Osteoblast (primary cell): ENCODE results near the gene UTP18. TPM values are rescaled to one million over a fixed set of nuclear protein-coding genes. Genes with fewer than 3 reads are reported as not detected.
A peak's percentile ranks its signal among the peaks of the same experiment; 100 is the strongest.

Experiments
- DNase-seq: peaks from one replicate; pipeline ENCODE4 v3.0.0; 2011; ENCODE audit warnings: low spot score, mixed read lengths; ENCODE audit not compliant: insufficient read length; ENCODE audit errors: missing footprints
- H2AFZ ChIP-seq: 2 replicates; pipeline ENCODE4 v1.6.0; 2011; ENCODE audit warnings: mild to moderate bottlenecking, low read length
- H3K27ac ChIP-seq: 2 replicates; pipeline ENCODE4 v1.5.1; 2011; ENCODE audit warnings: mild to moderate bottlenecking, low read depth, low read length, moderate library complexity
- H3K27me3 ChIP-seq: 2 replicates; pipeline ENCODE4 v1.6.0; 2012; ENCODE audit warnings: mild to moderate bottlenecking, control low read depth, inconsistent platforms, low read length, moderate library complexity; ENCODE audit not compliant: insufficient read depth
- H3K36me3 ChIP-seq: 2 replicates; pipeline ENCODE4 v1.5.1; 2011; ENCODE audit warnings: mild to moderate bottlenecking, low read length, control low read depth, moderate library complexity; ENCODE audit not compliant: insufficient read depth
- H3K4me1 ChIP-seq: 2 replicates; pipeline ENCODE4 v1.5.1; 2011; ENCODE audit warnings: mild to moderate bottlenecking, low read length, control low read depth, moderate library complexity; ENCODE audit not compliant: insufficient read depth
- H3K4me2 ChIP-seq: 2 replicates; pipeline ENCODE4 v1.6.0; 2011; ENCODE audit warnings: mild to moderate bottlenecking, low read length; ENCODE audit not compliant: insufficient read depth
- H3K4me3 ChIP-seq: fragments of 200-600 bp; sonication (generic); 3 replicates; pipeline ENCODE4 v1.5.1; 2012; ENCODE audit warnings: mild to moderate bottlenecking, low read length, inconsistent platforms; ENCODE audit not compliant: insufficient read depth
- H3K79me2 ChIP-seq: 2 replicates; pipeline ENCODE4 v1.6.0; 2012; ENCODE audit warnings: mild to moderate bottlenecking, low read length, control low read depth, inconsistent platforms; ENCODE audit not compliant: insufficient read depth
- H3K9me3 ChIP-seq: 2 replicates; pipeline ENCODE4 v1.5.1; 2011; ENCODE audit warnings: low read depth, low read length, control low read depth
- H4K20me1 ChIP-seq: 2 replicates; pipeline ENCODE4 v1.6.0; 2012; ENCODE audit warnings: mild to moderate bottlenecking, low read length, control low read depth; ENCODE audit not compliant: insufficient read depth
- total RNA-seq: library from RNA; depleted of rRNA; stranded (reverse); fragments of >200 nt; gene quantifications from 2 replicates; pipeline ENCODE4 v1.2.3, GENCODE V29; 2012
- TF ChIP-seq, protein P1 (sequence below): IDR thresholded peaks from 2 replicates; pipeline ENCODE4 v1.5.1; 2011; ENCODE audit warnings: mild to moderate bottlenecking, low read depth, low read length, moderate library complexity; ENCODE audit errors: extremely low read depth

The UTP18 gene
- total RNA-seq, 1 donor: 38.0 TPM

DNA sequence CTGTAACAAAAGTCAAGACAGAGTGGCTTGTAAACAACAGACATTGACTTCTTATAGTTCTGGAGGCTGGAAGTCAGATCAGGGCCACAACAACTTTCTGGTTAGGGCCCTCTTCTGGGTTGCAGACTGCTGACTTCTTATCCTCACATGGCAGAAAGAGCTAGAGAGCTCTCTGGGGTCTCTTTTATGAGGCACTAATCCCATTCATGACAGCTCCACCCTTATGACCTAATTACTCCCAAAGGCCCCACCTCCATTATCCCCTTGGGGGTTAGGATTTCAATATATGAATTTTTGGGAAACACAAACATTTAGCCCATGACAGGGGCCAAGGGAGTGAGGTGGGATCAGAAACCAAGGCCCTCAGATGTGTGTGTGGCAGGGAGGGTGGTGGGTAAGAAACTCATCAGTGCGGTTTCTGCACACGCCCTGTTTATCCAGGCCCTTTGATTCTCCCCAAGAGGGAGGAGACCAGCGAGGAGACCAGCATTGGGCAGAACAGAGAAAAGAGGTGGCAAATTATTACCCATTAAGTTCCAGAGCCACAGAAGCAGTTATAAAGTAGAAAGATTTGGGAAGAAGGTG lies 74.8 kb downstream of the UTP18 start:
- H3K79me2 ChIP-seq: no peaks in the 10 kb centered on the region
- TF ChIP-seq, protein P1, sequence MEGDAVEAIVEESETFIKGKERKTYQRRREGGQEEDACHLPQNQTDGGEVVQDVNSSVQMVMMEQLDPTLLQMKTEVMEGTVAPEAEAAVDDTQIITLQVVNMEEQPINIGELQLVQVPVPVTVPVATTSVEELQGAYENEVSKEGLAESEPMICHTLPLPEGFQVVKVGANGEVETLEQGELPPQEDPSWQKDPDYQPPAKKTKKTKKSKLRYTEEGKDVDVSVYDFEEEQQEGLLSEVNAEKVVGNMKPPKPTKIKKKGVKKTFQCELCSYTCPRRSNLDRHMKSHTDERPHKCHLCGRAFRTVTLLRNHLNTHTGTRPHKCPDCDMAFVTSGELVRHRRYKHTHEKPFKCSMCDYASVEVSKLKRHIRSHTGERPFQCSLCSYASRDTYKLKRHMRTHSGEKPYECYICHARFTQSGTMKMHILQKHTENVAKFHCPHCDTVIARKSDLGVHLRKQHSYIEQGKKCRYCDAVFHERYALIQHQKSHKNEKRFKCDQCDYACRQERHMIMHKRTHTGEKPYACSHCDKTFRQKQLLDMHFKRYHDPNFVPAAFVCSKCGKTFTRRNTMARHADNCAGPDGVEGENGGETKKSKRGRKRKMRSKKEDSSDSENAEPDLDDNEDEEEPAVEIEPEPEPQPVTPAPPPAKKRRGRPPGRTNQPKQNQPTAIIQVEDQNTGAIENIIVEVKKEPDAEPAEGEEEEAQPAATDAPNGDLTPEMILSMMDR: no peak
- no peak overlapping the region for H3K4me2 ChIP-seq
- H3K4me1 ChIP-seq: no peaks in the 10 kb centered on the region
- no peaks in the 10 kb centered on the region for H3K36me3 ChIP-seq
- H3K27ac ChIP-seq: no peak overlapping the region
- H3K9me3 ChIP-seq: no peaks in the 10 kb centered on the region
- H3K27me3 ChIP-seq: no peaks in the 10 kb centered on the region
- no peaks in the 10 kb centered on the region for H4K20me1 ChIP-seq
- no peak for DNase-seq
- H3K4me3 ChIP-seq: no peak overlapping the region
- no peak overlapping the region for H2AFZ ChIP-seq

DNA sequence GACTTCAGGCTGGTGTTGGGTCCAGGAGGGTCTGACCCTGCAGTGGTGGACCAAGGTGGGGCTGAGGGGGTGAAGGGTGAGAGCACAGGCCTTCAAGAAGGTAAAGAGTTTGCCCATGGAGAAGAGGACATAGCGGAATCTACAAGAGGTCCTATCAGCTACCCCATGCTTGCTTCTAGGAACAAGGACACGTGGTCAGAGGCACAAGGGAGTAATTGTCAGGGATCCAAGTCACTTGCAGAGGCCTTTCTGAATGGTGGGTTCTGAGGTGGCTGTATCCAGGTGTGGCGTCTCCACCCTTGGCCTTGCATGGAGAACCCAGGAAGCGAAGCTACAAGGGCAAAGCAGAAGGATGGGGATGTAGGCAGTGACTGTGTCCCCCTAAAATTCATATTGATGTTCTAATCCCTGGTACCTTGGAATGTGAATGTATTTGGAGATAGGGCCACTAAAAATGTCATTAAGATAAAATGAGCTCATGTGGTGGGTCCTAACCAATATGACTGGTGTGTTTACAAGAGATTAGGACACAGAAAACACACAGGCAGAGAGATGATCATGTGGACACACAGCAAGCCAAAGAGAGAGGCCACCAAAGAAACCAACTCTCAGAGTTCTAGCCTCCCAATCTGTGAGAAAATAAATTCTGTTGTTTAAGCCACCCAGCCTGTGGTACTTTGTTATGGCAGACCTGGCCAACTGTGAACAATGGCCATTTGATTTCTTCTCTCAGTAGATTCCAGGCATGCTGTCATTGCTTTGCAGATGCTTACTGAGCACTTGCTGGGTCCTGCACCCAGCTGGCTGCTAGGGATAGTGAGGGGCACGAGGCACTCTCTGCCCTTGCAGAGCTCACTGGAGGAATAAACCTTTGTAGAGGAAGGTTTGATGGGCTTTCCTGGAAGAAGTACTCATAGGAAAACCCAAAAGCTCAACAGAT lies 75.8 kb downstream of the UTP18 start:
- peak; percentile 49 for DNase-seq
- Histone ChIP-seq H2AFZ (no peak overlapping the region), H3K36me3 (no peaks in the 10 kb centered on the region), H3K9me3 (no peaks in the 10 kb centered on the region), H4K20me1 (no peaks in the 10 kb centered on the region), H3K27me3 (no peaks in the 10 kb centered on the region), H3K4me2 (no peak overlapping the region), H3K79me2 (no peaks in the 10 kb centered on the region), H3K4me1 (no peaks in the 10 kb centered on the region), H3K27ac (no peak overlapping the region), H3K4me3 (no peak overlapping the region)
- TF ChIP-seq, protein P1: no peak

DNA sequence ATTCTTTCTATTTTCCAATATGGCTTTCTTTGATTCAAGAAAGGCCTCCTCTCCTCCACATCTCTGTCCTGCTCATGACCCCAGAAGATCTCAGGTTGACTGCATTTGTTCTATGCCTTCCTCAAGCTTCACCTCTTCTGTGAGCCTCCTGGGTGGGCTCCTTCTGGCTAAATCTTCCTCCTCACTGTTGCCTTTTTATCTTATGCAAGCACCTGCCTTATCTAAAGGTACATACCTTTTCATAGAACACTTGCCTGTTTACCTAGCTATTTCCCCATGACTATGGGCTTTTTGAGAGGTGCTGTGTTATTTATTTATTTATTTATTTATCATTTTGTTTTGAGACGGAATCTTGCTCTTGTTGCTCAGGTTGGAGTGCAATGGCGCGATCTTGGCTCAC lies 81.1 kb downstream of the UTP18 start:
- DNase-seq: no peak
- Histone ChIP-seq H2AFZ (no peak overlapping the region), H3K27me3 (no peaks in the 10 kb centered on the region), H3K9me3 (no peaks in the 10 kb centered on the region), H3K79me2 (no peaks in the 10 kb centered on the region), H3K4me2 (no peak overlapping the region), H3K4me1 (no peaks in the 10 kb centered on the region), H3K4me3 (no peak overlapping the region), H4K20me1 (no peaks in the 10 kb centered on the region), H3K36me3 (no peaks in the 10 kb centered on the region), H3K27ac (no peak overlapping the region)
- TF ChIP-seq, protein P1: no peak

DNA sequence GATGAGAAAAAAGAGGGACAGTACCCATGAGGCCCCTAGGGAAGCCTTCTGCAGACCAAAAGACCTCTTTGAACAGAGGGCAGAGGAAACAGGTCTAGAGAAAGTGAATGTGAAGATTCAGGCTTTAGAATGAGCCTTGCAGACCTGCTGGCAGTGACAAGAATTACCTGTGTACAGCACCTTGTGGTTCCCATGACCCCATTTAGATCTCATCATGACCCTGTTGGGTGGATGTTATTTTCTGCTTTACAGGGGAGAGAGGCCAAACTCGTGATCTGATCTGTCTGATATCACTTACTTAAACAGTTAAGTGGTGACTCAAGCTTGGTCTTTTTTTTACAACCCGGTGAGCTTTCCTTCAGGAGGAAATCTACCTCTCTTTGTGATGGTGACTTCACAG lies 81.9 kb downstream of the UTP18 start:
- H3K27me3 ChIP-seq: no peaks in the 10 kb centered on the region
- no peaks in the 10 kb centered on the region for H3K9me3 ChIP-seq

More for the DNA sequence above, 81.9 kb downstream of the UTP18 start:
- Histone ChIP-seq H4K20me1 (no peaks in the 10 kb centered on the region), H3K27ac (no peak overlapping the region), H3K4me1 (no peaks in the 10 kb centered on the region), H2AFZ (no peak overlapping the region), H3K4me3 (no peak overlapping the region), H3K79me2 (no peaks in the 10 kb centered on the region), H3K36me3 (no peaks in the 10 kb centered on the region), H3K4me2 (no peak overlapping the region)
- no peak for DNase-seq
- TF ChIP-seq, protein P1: no peak
